H1 (cell line): Measurements from ENCODE around the gene ATG5. TPM values are rescaled to one million over a fixed set of nuclear protein-coding genes. Genes with fewer than 3 reads are reported as not detected.

ENCODE experiments used
- CBX8 ChIP-seq: fragments of 300-800, 300-1000 bp; sonication (generic); IDR thresholded peaks from 2 replicates; pipeline ENCODE4 v1.7.1; 2016; ENCODE audit warnings: low read depth, low read length, borderline replicate concordance
- CHD1 ChIP-seq: IDR thresholded peaks from 2 replicates; pipeline ENCODE4 v1.6.1; 2012; ENCODE audit warnings: low read depth, low read length, improper control_type of control experiment
- CHD2 ChIP-seq: IDR thresholded peaks from 2 replicates; pipeline ENCODE4 v1.6.1; 2012; ENCODE audit warnings: low read length, improper control_type of control experiment
- FOSL1 ChIP-seq: IDR thresholded peaks from 2 replicates; pipeline ENCODE4 v1.6.1; 2011; ENCODE audit warnings: mild to moderate bottlenecking, low read depth, low read length, moderate library complexity; ENCODE audit not compliant: insufficient read depth
- MAFK ChIP-seq: IDR thresholded peaks from 2 replicates; pipeline ENCODE4 v1.6.1; 2012; ENCODE audit warnings: low read depth, mild to moderate bottlenecking, improper control_type of control experiment, low read length
- RAD21 ChIP-seq, 2 experiments: IDR thresholded peaks in 1 of 2; conservative IDR thresholded peaks in 1 of 2; 2 replicates each; pipeline ENCODE4 v1.6.1; 2011; ENCODE audit warnings: low read depth in 2 of 2, low read length in 2 of 2, improper control_type of control experiment in 1 of 2, inconsistent platforms in 1 of 2, mild to moderate bottlenecking in 1 of 2, moderate library complexity in 1 of 2
- RBBP5 ChIP-seq: IDR thresholded peaks from 2 replicates; pipeline ENCODE4 v1.7.1; 2012; ENCODE audit warnings: low read depth, mild to moderate bottlenecking, inconsistent platforms, low read length, moderate library complexity, borderline replicate concordance
- RFX5 ChIP-seq: IDR thresholded peaks from 2 replicates; pipeline ENCODE4 v1.6.1; 2011; ENCODE audit warnings: low read depth, low read length, improper control_type of control experiment, borderline replicate concordance
- SP4 ChIP-seq: IDR thresholded peaks from 2 replicates; pipeline ENCODE4 v1.6.1; 2012; ENCODE audit warnings: low read length, inconsistent platforms
- TAF7 ChIP-seq: optimal IDR thresholded peaks from 2 replicates; pipeline ENCODE3; 2011; ENCODE audit warnings: low read depth, mild to moderate bottlenecking, inconsistent platforms, low read length, moderate library complexity, borderline replicate concordance
- TCF12 ChIP-seq: IDR thresholded peaks from 2 replicates; pipeline ENCODE4 v1.6.1; 2011; ENCODE audit warnings: low read depth, mild to moderate bottlenecking, low read length
- polyA plus RNA-seq, 7 experiments: library from polyadenylated mRNA; depleted of rRNA in 3 of 7; stranded (reverse) in 5 of 7; unstranded in 2 of 7; fragments of >200 nt in 5 of 7; fragments of 200-250 nt in 2 of 7; gene quantifications; 1 replicate in 5 of 7; 2 replicates in 1 of 7; 4 replicates in 1 of 7; pipeline versions ENCODE4 v1.2.1 to v1.2.3, GENCODE V29; 2011 to 2013; ENCODE audit warnings: missing spikeins in 2 of 7, mixed read lengths in 2 of 7
- total RNA-seq: library from RNA; stranded (reverse); fragmentation: NEBNext Ultra II Directional; extraction: Animal tissue kit (Norgen Biotek cat#: 25700); gene quantifications from 2 replicates; pipeline ENCODE4 v1.2.1, GENCODE V29; 2021
- TF ChIP-seq, protein P1 (sequence below): fragments of 300-600 bp; sonication (generic); IDR thresholded peaks from 2 replicates; pipeline ENCODE4 v1.7.1; 2012; ENCODE audit warnings: low read length, moderate library complexity, mild to moderate bottlenecking, inconsistent platforms; ENCODE audit not compliant: insufficient replicate concordance

ATG5 gene
- total and polyA plus RNA-seq, 2 of the 8 experiments (the other 6 are each of a cell fraction or from before 2014, with no cell fraction given) = 18.2 to 39.0 TPM

DNA sequence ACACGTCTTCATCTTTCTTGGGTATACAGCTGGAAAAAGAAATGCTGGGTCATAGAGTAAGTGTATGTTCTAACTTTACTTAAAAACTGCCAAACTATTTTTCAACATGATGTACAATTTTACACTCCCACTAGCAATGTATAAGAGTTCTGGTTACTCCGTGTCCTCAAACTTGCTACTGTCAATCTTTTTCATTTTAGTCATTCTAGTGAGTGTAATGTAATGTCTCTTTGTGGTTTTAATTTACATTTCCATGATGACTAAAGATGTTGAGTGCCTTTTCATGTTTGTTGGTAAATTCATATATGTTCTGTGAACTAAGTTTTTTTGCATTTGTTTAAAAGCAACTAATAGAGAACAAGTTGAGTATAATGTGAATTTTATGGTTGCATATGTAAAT is 43.9 kb downstream of the ATG5 start (continued):
- TF ChIP-seq, protein P1, sequence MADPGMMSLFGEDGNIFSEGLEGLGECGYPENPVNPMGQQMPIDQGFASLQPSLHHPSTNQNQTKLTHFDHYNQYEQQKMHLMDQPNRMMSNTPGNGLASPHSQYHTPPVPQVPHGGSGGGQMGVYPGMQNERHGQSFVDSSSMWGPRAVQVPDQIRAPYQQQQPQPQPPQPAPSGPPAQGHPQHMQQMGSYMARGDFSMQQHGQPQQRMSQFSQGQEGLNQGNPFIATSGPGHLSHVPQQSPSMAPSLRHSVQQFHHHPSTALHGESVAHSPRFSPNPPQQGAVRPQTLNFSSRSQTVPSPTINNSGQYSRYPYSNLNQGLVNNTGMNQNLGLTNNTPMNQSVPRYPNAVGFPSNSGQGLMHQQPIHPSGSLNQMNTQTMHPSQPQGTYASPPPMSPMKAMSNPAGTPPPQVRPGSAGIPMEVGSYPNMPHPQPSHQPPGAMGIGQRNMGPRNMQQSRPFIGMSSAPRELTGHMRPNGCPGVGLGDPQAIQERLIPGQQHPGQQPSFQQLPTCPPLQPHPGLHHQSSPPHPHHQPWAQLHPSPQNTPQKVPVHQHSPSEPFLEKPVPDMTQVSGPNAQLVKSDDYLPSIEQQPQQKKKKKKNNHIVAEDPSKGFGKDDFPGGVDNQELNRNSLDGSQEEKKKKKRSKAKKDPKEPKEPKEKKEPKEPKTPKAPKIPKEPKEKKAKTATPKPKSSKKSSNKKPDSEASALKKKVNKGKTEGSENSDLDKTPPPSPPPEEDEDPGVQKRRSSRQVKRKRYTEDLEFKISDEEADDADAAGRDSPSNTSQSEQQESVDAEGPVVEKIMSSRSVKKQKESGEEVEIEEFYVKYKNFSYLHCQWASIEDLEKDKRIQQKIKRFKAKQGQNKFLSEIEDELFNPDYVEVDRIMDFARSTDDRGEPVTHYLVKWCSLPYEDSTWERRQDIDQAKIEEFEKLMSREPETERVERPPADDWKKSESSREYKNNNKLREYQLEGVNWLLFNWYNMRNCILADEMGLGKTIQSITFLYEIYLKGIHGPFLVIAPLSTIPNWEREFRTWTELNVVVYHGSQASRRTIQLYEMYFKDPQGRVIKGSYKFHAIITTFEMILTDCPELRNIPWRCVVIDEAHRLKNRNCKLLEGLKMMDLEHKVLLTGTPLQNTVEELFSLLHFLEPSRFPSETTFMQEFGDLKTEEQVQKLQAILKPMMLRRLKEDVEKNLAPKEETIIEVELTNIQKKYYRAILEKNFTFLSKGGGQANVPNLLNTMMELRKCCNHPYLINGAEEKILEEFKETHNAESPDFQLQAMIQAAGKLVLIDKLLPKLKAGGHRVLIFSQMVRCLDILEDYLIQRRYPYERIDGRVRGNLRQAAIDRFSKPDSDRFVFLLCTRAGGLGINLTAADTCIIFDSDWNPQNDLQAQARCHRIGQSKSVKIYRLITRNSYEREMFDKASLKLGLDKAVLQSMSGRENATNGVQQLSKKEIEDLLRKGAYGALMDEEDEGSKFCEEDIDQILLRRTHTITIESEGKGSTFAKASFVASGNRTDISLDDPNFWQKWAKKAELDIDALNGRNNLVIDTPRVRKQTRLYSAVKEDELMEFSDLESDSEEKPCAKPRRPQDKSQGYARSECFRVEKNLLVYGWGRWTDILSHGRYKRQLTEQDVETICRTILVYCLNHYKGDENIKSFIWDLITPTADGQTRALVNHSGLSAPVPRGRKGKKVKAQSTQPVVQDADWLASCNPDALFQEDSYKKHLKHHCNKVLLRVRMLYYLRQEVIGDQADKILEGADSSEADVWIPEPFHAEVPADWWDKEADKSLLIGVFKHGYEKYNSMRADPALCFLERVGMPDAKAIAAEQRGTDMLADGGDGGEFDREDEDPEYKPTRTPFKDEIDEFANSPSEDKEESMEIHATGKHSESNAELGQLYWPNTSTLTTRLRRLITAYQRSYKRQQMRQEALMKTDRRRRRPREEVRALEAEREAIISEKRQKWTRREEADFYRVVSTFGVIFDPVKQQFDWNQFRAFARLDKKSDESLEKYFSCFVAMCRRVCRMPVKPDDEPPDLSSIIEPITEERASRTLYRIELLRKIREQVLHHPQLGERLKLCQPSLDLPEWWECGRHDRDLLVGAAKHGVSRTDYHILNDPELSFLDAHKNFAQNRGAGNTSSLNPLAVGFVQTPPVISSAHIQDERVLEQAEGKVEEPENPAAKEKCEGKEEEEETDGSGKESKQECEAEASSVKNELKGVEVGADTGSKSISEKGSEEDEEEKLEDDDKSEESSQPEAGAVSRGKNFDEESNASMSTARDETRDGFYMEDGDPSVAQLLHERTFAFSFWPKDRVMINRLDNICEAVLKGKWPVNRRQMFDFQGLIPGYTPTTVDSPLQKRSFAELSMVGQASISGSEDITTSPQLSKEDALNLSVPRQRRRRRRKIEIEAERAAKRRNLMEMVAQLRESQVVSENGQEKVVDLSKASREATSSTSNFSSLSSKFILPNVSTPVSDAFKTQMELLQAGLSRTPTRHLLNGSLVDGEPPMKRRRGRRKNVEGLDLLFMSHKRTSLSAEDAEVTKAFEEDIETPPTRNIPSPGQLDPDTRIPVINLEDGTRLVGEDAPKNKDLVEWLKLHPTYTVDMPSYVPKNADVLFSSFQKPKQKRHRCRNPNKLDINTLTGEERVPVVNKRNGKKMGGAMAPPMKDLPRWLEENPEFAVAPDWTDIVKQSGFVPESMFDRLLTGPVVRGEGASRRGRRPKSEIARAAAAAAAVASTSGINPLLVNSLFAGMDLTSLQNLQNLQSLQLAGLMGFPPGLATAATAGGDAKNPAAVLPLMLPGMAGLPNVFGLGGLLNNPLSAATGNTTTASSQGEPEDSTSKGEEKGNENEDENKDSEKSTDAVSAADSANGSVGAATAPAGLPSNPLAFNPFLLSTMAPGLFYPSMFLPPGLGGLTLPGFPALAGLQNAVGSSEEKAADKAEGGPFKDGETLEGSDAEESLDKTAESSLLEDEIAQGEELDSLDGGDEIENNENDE = no peak
- no peak for TF ChIP-seq CBX8
- no peak for TF ChIP-seq SP4
- no peak for TF ChIP-seq TAF7
- TF ChIP-seq MAFK = no peak
- no peak for TF ChIP-seq CHD2
- no peak for TF ChIP-seq RAD21 (IDR thresholded peaks at IDR 0.05 in 1 of 2, conservative IDR thresholded peaks at IDR 0.05 in 1 of 2; ENCODE audit: low read depth in 2 of 2, low read length in 2 of 2)
- TF ChIP-seq CHD1 = no peak
- TF ChIP-seq FOSL1 = no peak
- TF ChIP-seq RBBP5 = no peak
- no peak for TF ChIP-seq TCF12
- TF ChIP-seq RFX5 = no peak
